ENCODE data around the gene FAM174C.

GRCh38 chr19:1255186-1256161 lies 19.9 kb upstream of the FAM174C start:
- TF ChIP-seq POLR2A (IDR thresholded peaks at IDR 0.05) (no peak), CTCF (IDR thresholded peaks at IDR 0.05) (no peak)
